Panc1 (cell line): ENCODE results near the gene DCAF11.

Experiments
- POLR2AphosphoS5 ChIP-seq: IDR thresholded peaks from 2 replicates; pipeline ENCODE4 v1.6.1; 2012; ENCODE audit warnings: mild to moderate bottlenecking, low read depth, low read length, moderate library complexity
- TCF7L2 ChIP-seq: IDR thresholded peaks from 2 replicates; pipeline ENCODE4 v1.6.1; 2011; ENCODE audit warnings: mild to moderate bottlenecking, low read depth, low read length, inconsistent platforms
- TF ChIP-seq, protein P1 (sequence below): fragments of 450-650 bp; IDR thresholded peaks from 2 replicates; pipeline ENCODE4 v1.5.1; 2017; ENCODE audit warnings: mild to moderate bottlenecking

- TF ChIP-seq, protein P1, sequence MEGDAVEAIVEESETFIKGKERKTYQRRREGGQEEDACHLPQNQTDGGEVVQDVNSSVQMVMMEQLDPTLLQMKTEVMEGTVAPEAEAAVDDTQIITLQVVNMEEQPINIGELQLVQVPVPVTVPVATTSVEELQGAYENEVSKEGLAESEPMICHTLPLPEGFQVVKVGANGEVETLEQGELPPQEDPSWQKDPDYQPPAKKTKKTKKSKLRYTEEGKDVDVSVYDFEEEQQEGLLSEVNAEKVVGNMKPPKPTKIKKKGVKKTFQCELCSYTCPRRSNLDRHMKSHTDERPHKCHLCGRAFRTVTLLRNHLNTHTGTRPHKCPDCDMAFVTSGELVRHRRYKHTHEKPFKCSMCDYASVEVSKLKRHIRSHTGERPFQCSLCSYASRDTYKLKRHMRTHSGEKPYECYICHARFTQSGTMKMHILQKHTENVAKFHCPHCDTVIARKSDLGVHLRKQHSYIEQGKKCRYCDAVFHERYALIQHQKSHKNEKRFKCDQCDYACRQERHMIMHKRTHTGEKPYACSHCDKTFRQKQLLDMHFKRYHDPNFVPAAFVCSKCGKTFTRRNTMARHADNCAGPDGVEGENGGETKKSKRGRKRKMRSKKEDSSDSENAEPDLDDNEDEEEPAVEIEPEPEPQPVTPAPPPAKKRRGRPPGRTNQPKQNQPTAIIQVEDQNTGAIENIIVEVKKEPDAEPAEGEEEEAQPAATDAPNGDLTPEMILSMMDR: no peak
- TF ChIP-seq POLR2AphosphoS5 (no peak), TCF7L2 (no peak)
Measured at GRCh38 chr14:24172261-24172860, 57.8 kb downstream of the DCAF11 start.
